NCI-H2196 (cell line): ENCODE results near the gene EPHA10.

Experiments
- DNase-seq: peaks from one replicate; lab custom pipeline; 2025; ENCODE audit not compliant: unreplicated experiment; lab: John Stamatoyannopoulos, UW

The EPHA10 gene

DNA sequence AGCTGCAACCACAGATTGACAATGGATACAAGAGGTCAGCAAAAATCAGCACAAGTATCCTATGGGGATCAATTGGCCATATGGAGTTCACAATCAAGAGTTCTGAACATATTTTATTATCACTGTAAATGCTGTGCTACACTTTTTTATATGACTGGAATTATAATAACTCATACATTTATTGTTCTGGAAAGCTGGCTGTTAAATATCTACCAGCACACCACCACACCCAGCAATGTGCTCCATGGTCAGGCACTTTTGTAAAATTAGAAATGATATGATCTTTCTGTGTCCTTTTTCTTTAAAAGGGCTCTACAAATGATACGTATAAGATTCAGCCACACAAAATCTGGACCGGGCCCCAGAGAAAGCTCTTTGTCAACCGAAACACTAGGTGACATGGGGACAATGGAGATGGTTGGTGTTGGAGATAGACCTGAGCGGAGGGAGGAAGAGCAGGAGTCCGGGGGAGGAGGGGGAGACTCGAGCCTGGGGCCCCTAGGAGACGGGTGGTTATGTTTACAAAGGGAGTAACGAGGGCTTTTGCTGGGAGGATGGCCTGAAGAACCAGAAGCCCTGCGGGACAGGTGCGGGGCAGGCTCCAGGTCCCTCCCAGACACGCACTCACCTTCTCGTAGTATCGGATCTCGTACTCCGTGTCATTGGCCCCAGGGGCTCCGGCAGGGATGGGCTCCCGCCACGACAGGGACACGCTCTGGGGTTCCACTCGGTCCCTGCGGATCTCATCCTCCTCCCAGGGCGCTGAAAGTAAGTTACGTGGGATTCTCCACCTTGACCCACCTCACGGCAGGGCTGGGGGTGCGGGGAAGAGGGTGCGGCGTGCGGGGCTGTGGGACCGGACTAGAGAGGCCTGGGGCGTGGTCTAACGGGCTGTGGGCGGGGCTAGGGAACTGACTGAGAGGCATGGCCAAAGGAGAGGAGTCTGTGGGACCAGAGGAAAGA, 30.0 kb downstream of the EPHA10 start:
- no peak for DNase-seq

GRCh38 chr1:37732111-37732780, 32.7 kb downstream of the EPHA10 start:
- no peak for DNase-seq

GRCh38 chr1:37731312-37732019, 33.5 kb downstream of the EPHA10 start:
- no peak for DNase-seq

GRCh38 chr1:37730376-37730775, 34.5 kb downstream of the EPHA10 start:
- no peak for DNase-seq

DNA sequence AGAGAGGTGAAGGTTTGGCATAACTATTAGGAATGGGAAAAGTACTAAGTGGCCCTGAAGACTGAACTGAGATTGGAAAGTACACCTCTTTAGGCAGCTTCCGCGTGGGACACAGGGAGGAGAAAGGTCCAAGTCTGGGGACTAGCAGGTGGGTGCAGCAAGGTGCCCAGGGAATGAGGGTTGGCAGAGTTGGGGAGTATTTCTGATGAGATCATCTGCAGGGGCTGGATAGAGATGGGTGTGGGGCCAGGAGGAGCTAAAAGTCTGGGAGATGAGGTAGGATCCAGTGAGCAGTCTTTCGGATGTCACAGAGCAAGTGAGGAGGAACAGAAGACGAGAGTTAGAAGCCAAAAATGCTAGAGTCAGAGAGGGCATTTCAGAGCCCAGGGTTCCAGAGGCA, 36.5 kb downstream of the EPHA10 start:
- no peak for DNase-seq

DNA sequence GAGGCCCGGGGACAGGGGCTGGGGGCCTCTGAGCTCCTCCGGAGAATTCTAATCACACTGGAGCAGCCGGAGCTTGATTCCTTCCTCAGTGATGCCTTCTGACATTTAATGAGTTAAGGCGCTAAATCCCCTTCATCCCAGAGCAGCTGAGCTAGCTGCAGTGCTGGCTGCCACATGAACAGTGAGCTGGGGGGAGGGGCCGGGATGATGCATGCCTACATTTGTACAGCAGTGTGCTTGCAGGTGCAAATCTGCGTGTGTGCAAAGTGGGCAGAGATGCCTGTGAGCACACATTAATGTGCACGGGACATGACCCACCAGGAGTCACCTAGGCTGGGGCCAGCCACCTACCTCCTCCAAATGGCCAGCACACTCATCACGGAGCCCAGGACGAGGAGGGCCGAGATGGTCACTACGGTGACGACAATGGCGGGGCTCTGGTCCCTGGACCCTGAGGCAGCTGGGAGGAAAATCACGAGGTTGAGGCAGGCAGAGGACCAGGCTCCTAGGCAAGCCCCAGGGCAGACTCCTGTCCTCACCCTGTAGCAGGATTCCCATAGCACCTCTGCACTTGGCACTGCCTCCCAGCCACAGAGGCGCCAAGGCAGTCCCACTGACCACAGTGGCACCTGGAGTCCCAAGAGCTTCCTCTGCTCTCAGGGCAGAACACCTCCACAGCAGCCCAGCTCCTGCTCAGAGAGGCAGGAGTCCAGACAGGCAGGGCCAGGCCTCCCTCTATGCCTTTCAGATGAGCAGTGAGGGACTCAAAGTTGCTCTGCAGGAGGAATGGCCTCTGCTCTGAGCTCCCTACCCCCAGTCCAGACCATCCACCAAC, 38.0 kb downstream of the EPHA10 start:
- DNase-seq: no peak

DNA sequence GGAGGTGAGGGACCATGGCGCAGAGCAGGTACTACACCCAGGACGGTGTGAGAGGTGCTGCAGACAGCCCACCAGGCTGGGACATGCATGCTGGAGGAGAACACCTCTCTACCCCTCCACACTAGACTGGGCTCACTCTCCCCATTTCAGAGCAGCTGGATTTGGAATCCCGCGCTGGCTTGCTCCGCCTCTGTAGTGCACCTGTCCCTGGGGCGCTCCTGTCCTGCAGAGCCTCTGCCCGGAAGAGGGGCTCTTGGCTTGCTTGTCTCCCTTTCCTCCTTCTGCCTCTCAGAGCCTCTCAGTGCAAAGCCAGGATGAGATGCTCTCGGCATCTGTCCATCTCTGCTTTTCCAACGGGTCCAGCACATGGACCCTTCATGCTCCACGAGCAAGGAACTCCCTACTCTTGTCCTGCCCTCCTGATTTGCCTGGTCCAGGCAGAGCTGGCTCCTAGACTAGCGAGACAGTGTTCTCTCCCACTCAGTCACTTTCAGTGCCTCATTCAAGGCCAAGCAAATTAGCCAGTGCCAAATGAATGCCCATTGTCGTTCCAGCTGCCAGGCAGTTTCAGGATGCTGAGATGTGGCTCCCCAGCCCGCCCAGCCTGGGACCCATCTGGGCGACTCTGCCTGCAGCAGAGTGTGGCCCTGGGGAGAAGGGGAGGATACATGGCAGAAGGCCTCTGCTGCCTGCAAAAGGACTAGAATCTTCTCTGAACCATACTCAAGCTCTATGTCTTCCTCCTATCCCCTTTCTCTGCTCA, 38.9 kb downstream of the EPHA10 start:
- DNase-seq: no peak

- no peak for DNase-seq
Measured at GRCh38 chr1:37724575-37724974, 40.3 kb downstream of the EPHA10 start.

DNA sequence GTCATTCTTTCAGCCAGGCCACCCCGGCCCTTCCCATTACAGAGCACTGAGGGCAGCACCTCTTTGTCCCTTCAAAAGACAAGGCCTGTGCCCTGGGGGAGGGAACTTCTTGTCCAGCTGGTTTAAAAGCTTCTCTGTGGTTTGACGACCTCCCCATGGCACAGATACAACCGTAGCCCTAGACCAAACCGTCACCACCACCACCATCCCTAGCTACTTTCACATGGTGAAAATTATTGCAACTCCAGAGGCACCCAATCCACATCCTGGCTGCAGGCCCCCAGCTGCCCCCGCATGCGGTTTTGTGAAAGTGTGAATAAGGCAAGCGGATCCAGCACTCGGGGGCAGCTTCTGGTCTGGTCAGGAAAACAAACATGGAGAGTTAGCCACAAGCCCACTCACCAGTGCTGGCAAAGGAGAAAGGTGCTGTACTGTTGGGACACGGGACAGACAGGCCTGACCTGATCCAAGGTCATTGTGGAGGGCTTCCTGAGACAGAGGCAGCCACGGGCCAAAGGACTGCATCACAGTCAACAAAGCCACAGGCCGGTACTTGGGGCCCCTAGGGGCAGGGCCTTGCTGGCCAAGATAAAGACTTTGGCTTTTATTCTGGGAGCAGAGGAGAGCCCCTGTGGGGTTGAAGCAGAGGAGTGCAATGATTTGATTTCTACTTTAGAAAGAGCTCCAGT, 41.4 kb downstream of the EPHA10 start:
- DNase-seq: no peak

DNA sequence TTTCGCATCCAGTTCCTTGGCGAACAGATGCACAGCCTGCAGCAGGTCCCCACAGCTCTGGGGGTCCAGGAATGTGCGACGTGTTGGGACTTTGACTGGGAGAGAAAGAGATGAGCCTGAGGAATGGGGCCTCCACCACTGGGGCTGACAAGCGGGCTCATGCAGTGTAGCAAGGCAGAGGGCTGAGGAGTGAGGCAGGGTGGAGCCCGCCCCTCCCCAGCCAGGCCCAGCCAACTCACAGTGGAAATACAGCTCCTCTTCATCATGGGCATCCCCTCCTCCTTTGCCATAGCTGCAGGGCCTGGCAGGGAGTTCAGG, 41.9 kb downstream of the EPHA10 start:
- DNase-seq: no peak

GRCh38 chr1:37722181-37723071, 42.5 kb downstream of the EPHA10 start:
- DNase-seq: no peak

- DNase-seq: no peak
Measured at GRCh38 chr1:37721565-37721964, 43.4 kb downstream of the EPHA10 start.

DNA sequence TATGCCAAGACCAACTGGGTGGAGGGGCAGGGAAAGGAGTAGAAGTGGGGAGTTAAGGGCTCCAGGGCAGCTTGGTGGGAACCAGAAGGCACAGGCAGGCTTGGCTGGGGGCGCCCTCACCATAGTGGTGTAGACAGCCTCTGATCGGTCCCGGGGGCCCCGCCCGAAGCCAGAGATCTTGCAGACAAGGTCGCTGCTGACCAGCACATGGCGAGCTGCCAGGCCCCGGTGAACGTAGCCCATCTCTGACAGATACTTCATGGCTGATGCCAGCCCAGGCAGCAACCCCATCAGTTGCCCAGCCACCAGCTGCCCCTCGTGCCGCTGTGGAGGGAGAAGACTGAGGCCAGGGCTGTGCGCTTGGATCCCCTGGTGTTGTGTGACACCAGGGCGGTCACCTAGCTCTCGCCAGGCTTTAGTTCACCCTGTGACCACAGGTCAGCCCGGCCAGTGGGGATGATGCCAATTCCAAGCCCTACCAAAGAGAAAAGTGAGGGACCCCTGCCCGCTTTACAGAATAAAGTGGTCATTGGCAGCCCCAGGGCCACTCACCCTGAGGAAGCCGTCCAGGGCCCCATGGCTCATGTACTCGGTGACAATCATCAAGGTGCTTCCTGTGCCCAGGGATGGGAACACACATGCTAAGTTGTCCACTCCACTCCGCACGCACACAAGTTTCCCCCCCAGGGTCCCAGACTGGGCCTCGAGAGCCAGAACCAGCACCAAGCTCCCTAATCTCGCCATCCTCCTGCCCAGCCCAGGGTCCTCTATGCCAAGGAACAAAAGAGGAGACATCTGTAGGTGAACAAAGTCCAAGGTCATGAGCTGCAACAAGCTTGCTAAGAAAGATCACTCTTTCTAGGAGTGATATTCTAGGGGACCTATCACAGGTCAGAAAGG, 44.4 kb downstream of the EPHA10 start:
- no peak for DNase-seq

GRCh38 chr1:37719572-37720195, 45.2 kb downstream of the EPHA10 start:
- no peak for DNase-seq

DNA sequence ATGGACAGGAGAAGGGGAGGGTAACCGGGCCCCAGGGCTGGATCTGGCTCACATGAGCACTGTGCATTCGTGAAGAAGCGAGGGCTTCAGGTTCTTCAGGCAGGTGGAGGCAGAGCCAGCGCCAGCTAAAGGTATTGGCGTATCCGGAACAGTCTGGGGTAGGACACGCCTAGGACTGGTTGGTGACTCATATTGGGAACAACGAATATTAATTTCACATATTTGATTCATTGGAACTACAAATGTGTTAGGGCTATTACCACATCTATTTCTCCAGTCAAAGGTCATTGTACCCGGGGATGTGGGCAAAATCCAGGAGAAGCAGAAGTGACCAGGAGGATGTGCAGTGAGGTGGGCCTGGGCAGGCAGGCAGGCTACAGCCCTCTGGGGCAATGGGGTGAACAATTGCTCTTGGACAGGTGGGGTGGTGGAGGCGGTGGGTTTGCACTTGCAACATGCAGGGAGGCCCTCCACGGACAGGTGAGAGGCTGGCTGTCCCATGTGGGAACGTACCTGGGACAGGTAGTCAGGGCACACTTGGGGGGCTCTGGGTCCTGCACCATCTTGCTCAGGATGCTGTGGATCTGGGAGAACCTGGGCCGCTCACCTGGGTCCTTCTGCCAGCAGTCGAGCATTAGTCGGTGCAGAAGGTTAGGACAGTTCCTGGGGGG, 45.9 kb downstream of the EPHA10 start:
- no peak for DNase-seq

DNA sequence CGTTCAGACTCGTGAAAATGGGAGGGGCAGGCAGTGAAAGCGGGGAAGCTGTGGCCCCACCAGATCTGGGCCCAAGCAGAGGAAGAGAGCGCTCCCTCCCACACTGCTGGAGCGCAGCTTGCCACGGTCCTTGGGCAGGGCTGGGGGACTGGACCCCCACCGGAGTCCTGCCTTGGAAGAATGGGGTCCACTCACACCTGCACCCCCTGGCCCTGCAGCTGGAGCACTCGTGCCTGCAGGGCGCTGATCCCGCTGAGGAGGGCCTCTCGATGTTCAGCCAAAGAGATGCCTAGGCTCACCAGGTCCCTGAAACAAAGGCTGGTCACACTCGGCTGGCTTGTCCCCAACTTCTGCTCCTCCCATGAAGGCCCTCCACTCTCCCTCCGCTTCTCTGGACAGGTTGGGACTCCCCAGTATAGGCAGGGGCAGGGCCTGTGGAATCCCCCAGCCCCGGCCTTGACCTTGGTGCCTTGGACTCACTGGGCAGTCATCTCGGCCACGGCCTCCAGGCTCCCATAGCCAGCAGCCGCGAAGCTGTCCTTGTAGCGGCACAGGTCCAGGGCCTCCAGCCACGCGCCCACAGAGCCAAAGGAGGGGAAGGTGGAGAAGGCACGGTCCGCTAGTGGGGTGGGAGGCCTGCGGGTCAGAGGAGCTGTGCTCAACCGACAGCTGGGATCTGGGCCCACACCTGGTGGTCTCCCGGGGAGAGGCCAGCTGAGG, 46.6 kb downstream of the EPHA10 start:
- DNase-seq: no peak
